ENCODE results near the gene JOSD2. TPM values are rescaled to one million over a fixed set of nuclear protein-coding genes. Genes with fewer than 3 reads are reported as not detected.

The JOSD2 gene
- total RNA-seq, 1 experiment from 2014 or later = 40.9 TPM

DNA sequence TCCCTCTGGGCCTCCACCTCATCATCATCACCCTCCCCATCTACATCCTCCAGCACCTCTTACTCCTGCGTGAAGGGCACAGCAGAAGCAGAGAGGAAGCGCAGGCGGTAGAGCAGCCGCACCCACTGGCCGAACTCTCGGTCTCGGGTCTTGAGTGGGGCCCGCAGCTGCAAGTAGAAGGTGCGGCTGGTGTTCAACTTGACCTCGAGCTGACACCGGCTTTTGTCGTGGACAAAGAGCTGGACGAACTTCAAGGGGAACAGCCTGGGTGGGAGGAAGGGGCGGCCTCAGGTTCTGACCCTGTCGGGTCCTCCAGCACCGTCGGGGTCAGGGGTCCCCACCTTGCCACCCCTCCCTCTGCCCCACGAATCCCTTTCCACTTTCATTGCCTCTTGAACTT, 43.4 kb downstream of the JOSD2 start:
- Histone ChIP-seq H3K9me3 (ENCODE audit: control insufficient read depth in 1 of 2, insufficient read depth in 1 of 2, low read depth in 1 of 2, low read length in 2 of 2) (no peaks in the 10 kb centered on the region), H3K36me3 (ENCODE audit: control insufficient read depth in 1 of 2, insufficient read depth in 2 of 2, low read length in 2 of 2) (no peaks in the 10 kb centered on the region), H3K4me3 (replicated peaks in 1 of 2; ENCODE audit: low read depth in 1 of 2, low read length in 2 of 2) (no peak overlapping the region), H3K9me2 (ENCODE audit: insufficient read depth) (no peaks in the 10 kb centered on the region), H3K4me1 (ENCODE audit: control insufficient read depth in 1 of 2, insufficient read depth in 2 of 2, low read length in 2 of 2) (peaks cover 12 to 22% of the 10 kb centered on the region in 2 experiments), H2AFZ (ENCODE audit: low read depth, low read length, poor library complexity, severe bottlenecking) (no peak overlapping the region), H3K9ac (ENCODE audit: low read length) (no peak overlapping the region), H3K27me3 (ENCODE audit: insufficient read depth, low read length) (no peaks in the 10 kb centered on the region), H3K4me2 (ENCODE audit: low read length) (no peak overlapping the region), H3K79me2 (ENCODE audit: insufficient read depth, low read length) (no peaks in the 10 kb centered on the region), H3K27ac (ENCODE audit: low read depth, low read length) (no peak overlapping the region), H4K20me1 (ENCODE audit: insufficient read depth) (no peaks in the 10 kb centered on the region)
- TF ChIP-seq YY1 (IDR thresholded peaks at IDR 0.05; ENCODE audit: extremely low read depth, insufficient replicate concordance, low read depth, low read length) = no peak
- intact Hi-C loops (cut with micrococcal nuclease) = no loop called here
- no peak for ATAC-seq
- ChIA-PET CTCF (no interaction called here), POLR2A (no interaction called here), RAD21 (ENCODE audit: low non-redundant PET in 1 of 2, low total read pairs in 2 of 2, uncharacterized antibody in 2 of 2, unreplicated experiment in 2 of 2) (no interaction called here)
- no TSS peak for BruUV-seq (replicated peaks)
- DNase-seq (ENCODE audit: low read depth, low spot score) = no peak

DNA sequence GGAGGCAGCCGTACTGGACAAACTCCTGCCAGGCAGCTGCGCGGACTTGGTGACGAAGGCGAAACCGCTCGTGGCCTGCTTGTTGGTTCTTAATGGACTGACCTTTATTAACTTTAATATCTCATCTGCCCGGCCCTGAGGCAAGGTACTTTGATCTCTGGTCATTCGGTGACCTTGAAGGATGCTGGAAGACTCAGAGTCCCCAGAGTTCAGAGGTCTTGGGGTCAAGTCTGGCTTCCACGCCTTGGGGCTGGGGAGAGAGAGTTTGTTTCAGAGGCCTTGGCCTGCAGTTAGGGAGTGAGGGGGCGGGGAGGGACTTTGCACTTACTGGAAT, 44.3 kb downstream of the JOSD2 start:
- H3K36me3 ChIP-seq (ENCODE audit: control insufficient read depth in 1 of 2, insufficient read depth in 2 of 2, low read length in 2 of 2) = no peaks in the 10 kb centered on the region
- DNase-seq (ENCODE audit: low read depth, low spot score) (no peak), ATAC-seq (no peak)
- peak overlapping the region; percentile 60; the same call in 1 of the 2 replicates for H3K9ac ChIP-seq (ENCODE audit: low read length)
- BruUV-seq (replicated peaks) = TSS peak; percentile 59
- TF ChIP-seq CEBPB (IDR thresholded peaks at IDR 0.05; ENCODE audit: low read depth) = no peak
- TF ChIP-seq, protein P1, sequence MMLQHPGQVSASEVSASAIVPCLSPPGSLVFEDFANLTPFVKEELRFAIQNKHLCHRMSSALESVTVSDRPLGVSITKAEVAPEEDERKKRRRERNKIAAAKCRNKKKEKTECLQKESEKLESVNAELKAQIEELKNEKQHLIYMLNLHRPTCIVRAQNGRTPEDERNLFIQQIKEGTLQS (IDR thresholded peaks at IDR 0.05) = no peak
- CTCF ChIA-PET = interaction anchor here (1.3 to 1.7 kb wide), 3 partner anchors 12 to 109 kb away, joined by 6 to 8 read pairs (median 6); no protein-coding TSS in a partner anchor
- intact Hi-C loops (cut with micrococcal nuclease) = no loop called here
- RAD21 ChIA-PET (ENCODE audit: low non-redundant PET in 1 of 2, low total read pairs in 2 of 2, uncharacterized antibody in 2 of 2, unreplicated experiment in 2 of 2) = no interaction called here
- peak overlapping the region; percentile 39 to 55 for H3K4me3 ChIP-seq (replicated peaks in 1 of 2; ENCODE audit: low read depth in 1 of 2, low read length in 2 of 2)
- no peaks in the 10 kb centered on the region for H3K9me3 ChIP-seq (ENCODE audit: control insufficient read depth in 1 of 2, insufficient read depth in 1 of 2, low read depth in 1 of 2, low read length in 2 of 2)
- peak overlapping the region; percentile 86 for H3K4me2 ChIP-seq (ENCODE audit: low read length)
- POLR2A ChIA-PET = interaction anchor here (1.1 to 1.5 kb wide), 2 partner anchors 9 to 82 kb away, joined by 3 read pairs; partner anchors contain the start of gene POLD1
- H3K79me2 ChIP-seq (ENCODE audit: insufficient read depth, low read length) = no peaks in the 10 kb centered on the region
- H3K9me2 ChIP-seq (ENCODE audit: insufficient read depth) = no peaks in the 10 kb centered on the region
- H3K27ac ChIP-seq (ENCODE audit: low read depth, low read length) = peak overlapping the region; percentile 50
- H2AFZ ChIP-seq (ENCODE audit: low read depth, low read length, poor library complexity, severe bottlenecking) = no peak overlapping the region
- H3K4me1 ChIP-seq (ENCODE audit: control insufficient read depth in 1 of 2, insufficient read depth in 2 of 2, low read length in 2 of 2) = peaks cover 12 to 27% of the 10 kb centered on the region in 2 experiments
- no peaks in the 10 kb centered on the region for H4K20me1 ChIP-seq (ENCODE audit: insufficient read depth)
- no peaks in the 10 kb centered on the region for H3K27me3 ChIP-seq (ENCODE audit: insufficient read depth, low read length)

Data from HCT116 (cell line).